ENCODE data around the gene PRPSAP2. TPM values are rescaled to one million over a fixed set of nuclear protein-coding genes. Genes with fewer than 3 reads are reported as not detected.

The PRPSAP2 gene
- total RNA-seq, 1 donor from 2014 or later, result 25.3 TPM

- H3K4me1 Mint-ChIP-seq (ENCODE audit: low read depth), result peaks cover 21% of the 10 kb centered on the region
- no peaks in the 10 kb centered on the region for H3K36me3 Mint-ChIP-seq (ENCODE audit: low read depth)
- no peak for TF ChIP-seq CTCF (IDR thresholded peaks at IDR 0.05)
- no peaks in the 10 kb centered on the region for H3K9me3 Mint-ChIP-seq (ENCODE audit: low read depth)
- no peak for DNase-seq (ENCODE audit: low spot score)
- H3K4me3 Mint-ChIP-seq (ENCODE audit: unreplicated experiment), result no peak overlapping the region
- H3K27ac Mint-ChIP-seq (ENCODE audit: unreplicated experiment), result no peak overlapping the region
- no peaks in the 10 kb centered on the region for H3K27me3 Mint-ChIP-seq (ENCODE audit: low read depth)
Observed at GRCh38 chr17:18850679-18851078, 7.3 kb upstream of the PRPSAP2 start.

GRCh38 chr17:18851201-18851600 lies 6.7 kb upstream of the PRPSAP2 start:
- H3K27me3 Mint-ChIP-seq (ENCODE audit: low read depth), result no peaks in the 10 kb centered on the region
- DNase-seq (ENCODE audit: low spot score), result no peak
- no peak overlapping the region for H3K4me3 Mint-ChIP-seq (ENCODE audit: unreplicated experiment)
- H3K36me3 Mint-ChIP-seq (ENCODE audit: low read depth), result no peaks in the 10 kb centered on the region
- H3K9me3 Mint-ChIP-seq (ENCODE audit: low read depth), result no peaks in the 10 kb centered on the region
- no peak overlapping the region for H3K27ac Mint-ChIP-seq (ENCODE audit: unreplicated experiment)
- peaks cover 24% of the 10 kb centered on the region for H3K4me1 Mint-ChIP-seq (ENCODE audit: low read depth)
- TF ChIP-seq CTCF (IDR thresholded peaks at IDR 0.05), result no peak

GRCh38 chr17:18854956-18855355 lies 3.0 kb upstream of the PRPSAP2 start:
- peaks cover 39% of the 10 kb centered on the region for H3K4me1 Mint-ChIP-seq (ENCODE audit: low read depth)
- no peaks in the 10 kb centered on the region for H3K9me3 Mint-ChIP-seq (ENCODE audit: low read depth)
- no peak for DNase-seq (ENCODE audit: low spot score)
- no peak overlapping the region for H3K27ac Mint-ChIP-seq (ENCODE audit: unreplicated experiment)
- H3K36me3 Mint-ChIP-seq (ENCODE audit: low read depth), result no peaks in the 10 kb centered on the region
- TF ChIP-seq CTCF (IDR thresholded peaks at IDR 0.05), result no peak
- H3K27me3 Mint-ChIP-seq (ENCODE audit: low read depth), result no peaks in the 10 kb centered on the region
- peak overlapping the region; percentile 95 for H3K4me3 Mint-ChIP-seq (ENCODE audit: unreplicated experiment)

- DNase-seq (ENCODE audit: low spot score), result peak; percentile 95
- H3K27ac Mint-ChIP-seq (ENCODE audit: unreplicated experiment), result peak overlapping the region; percentile 96
- H3K27me3 Mint-ChIP-seq (ENCODE audit: low read depth), result no peaks in the 10 kb centered on the region
- H3K36me3 Mint-ChIP-seq (ENCODE audit: low read depth), result no peaks in the 10 kb centered on the region
- H3K4me1 Mint-ChIP-seq (ENCODE audit: low read depth), result peaks cover 42% of the 10 kb centered on the region
- TF ChIP-seq CTCF (IDR thresholded peaks at IDR 0.05), result no peak
- H3K9me3 Mint-ChIP-seq (ENCODE audit: low read depth), result no peaks in the 10 kb centered on the region
- H3K4me3 Mint-ChIP-seq (ENCODE audit: unreplicated experiment), result peak overlapping the region; percentile 95
Observed at GRCh38 chr17:18855831-18856569, 1.9 kb upstream of the PRPSAP2 start.

GRCh38 chr17:18856570-18856915 lies 1.4 kb upstream of the PRPSAP2 start:
- no peak for TF ChIP-seq CTCF (IDR thresholded peaks at IDR 0.05)
- Mint-ChIP-seq H3K9me3 (ENCODE audit: low read depth) (no peaks in the 10 kb centered on the region), H3K27me3 (ENCODE audit: low read depth) (no peaks in the 10 kb centered on the region), H3K4me1 (ENCODE audit: low read depth) (peaks cover 42% of the 10 kb centered on the region), H3K36me3 (ENCODE audit: low read depth) (no peaks in the 10 kb centered on the region), H3K27ac (ENCODE audit: unreplicated experiment) (peak overlapping the region; percentile 96), H3K4me3 (ENCODE audit: unreplicated experiment) (peak overlapping the region; percentile 95)
- DNase-seq (ENCODE audit: low spot score), result no peak
